ENCODE results near the gene COL23A1.
"Not testable (repeated sequence)": the region's sequence is repeated elsewhere in the genome, so short reads cannot be mapped to it uniquely, and the experiment has no call there.

Gene COL23A1

DNA sequence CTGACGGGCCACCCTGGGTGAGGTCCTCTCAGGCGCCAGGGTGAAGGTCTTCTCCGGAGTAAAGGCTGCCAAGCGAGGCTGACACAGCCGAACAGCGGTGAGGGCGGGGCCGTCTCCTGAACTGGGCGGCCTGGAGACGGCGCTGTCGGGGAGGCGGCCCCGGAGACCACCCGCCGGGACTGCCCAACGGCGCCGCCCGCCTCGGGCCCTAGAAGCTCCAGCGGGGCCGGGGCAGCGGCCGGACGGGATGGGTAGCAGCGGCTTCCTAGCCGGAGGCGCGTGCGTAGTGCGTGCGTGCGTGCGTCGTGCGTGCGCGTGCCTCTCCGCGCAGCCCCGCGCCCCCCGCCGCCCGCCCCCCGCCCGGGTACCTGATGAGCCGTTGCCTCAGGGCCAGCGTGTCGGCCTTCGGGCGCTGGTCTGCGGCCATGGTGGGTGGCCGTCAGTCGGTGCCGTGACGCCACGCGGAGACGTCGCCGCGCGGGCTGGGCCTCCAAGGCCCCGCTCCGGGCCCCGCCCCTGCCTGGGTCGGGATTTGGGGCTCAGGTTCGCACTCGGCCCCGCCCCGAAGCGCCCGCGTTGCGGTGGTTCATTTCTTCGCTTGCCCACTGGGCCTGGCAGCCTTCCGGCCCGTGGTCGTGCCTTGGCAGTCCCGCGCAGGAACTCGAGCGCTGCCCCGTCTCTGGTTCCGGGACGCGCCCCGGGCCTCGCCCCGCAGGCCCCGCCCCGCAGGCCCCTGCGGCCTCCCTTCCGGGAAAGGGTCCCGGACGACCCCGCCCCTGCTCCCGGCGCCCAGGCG lies 357.9 kb downstream of the COL23A1 start, which contains the start of gene PHYKPL:
Gene PHYKPL, minus strand, starts transcription at position 679 of the 796 bp plus-strand sequence. Its CDS starts 252 bp downstream, at position 427.
- DNase-seq, result peak; percentile 85 to 87

DNA sequence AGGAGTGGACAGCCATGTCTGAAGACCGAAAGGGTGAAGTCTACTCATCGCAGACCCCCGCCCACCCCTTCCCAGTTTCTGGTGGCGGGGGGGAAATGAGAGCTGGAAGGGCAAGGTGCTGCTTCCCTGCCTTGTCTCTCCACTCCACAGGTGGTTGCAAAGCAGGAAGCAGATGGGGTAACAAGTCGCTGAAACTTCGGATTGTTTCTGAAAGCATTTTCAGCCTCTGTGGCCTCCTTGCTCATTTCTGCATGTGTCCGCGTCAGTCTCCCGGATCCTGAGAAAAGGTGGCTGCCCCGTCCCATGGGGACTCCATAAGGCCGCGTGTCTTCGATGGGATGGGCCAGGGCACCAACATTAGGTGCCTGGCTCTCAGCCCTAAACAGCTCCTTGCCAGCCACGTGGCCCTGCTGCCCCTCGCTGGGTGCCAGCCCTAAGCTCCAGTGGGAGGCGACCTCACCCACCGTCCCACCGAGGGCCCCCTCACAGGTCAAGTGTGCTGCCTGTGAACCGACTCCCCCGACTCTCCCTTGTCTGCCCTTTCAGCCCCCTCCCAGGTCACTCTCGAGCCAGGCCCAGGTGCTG lies 358.6 kb downstream of the COL23A1 start:
- no peak for DNase-seq

DNA sequence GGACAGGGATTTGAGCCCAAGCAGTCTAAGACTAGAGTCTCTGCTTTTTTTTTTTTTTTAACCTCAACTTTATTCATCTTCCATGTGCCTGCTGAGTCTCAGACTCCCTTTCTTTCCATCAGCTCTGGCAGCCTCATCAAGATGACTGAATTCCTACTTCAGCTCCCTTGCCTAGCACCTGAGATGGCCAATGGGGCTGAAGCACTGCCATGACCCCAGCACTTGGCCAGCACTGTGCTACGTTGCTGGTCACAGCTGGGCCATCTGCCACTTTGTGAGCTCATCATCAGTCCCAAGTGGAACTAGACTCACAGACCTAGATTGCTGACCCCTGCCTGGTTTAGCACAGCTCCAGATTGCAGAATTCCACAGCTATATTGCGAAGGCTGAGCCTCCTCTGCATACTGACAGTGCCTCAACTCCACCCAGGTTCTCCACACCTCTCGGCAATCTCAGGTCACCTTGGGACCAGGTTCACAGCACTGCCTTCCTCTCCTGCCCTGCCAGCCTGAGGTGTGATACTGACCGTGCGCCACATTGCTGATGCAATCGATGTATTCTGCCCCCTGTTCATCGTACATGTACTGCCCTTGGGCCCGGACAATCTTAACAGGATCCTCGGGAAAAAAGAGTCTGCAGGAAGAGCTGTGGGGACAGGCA lies 359.2 kb downstream of the COL23A1 start:
- no peak for DNase-seq

DNA sequence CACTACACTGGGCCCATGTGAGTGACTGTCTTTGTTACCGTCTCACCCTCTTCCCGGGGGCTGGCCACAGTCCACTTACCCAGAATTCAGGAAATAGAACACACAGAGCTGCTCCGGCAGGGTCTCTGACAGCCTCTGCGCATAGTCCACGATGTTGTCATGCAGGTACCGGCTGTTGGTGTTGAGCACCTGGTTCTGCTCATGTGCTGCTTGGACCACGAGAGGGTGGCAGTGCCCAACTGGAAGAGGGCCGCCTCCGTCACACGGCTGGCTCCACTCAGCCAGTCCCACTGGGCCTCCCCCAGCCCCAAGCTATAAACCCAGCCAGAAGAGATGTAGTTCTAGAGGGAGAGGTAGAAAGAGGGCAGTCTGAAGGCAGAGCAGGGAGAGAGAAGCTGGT lies 360.3 kb downstream of the COL23A1 start:
- DNase-seq, result no peak

DNA sequence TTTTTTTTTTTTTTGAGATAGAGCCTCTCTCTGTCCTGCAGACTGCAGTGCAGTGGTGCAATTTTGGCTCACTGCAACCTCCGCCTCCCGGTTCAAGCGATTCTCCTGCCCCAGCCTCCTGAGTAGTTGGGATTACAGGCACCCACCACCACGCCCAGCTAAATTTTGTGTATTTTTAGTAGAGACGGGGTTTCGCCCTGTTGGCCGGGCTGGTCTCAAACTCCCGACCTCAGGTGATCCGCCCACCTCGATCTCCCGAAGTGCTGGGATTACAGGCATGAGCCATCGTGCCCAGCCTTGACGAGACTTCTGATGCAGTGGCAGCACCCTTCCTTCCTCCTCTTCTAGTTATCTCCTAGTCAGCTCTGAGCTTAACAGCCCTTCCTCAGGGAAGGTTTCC lies 361.1 kb downstream of the COL23A1 start:
- not testable (repeated sequence) for DNase-seq

DNA sequence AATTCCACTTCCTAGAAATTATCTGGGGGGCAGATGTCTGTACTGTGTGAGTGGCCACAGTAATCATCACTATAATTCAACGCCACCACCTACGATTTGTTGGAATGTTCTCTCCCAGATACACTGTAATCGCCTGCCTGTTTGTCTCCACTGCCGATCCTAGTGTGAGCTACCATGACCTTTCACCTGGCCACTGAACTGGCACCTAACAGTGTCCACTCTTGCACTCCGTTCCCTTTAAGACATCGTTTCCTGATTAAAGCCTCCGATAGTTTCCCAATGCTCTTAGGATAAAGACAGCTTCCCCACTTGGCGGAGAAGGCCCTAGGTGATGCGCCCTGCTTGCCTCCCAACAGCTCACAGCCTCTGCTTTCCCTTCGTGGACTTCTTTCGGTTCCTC lies 361.6 kb downstream of the COL23A1 start:
- DNase-seq, result no peak

DNA sequence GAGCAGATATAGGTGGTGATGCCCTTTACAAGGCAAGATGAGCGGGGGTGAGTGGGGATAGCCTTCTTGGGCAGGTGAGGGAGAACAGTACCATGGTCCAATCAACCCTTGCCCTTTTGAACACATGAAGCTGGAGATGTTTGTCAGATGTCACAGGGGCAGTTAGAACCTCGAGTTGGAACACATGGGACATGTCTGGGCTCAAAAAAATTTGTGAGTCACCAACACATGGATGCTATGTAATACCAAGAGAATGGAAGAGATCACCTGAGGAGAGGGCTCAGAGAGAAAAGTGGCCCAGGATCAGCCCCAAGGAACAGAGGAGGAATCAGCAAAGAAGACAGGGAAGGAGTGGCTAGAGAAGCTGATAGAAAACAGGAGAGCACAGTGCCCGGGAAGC lies 362.3 kb downstream of the COL23A1 start:
- DNase-seq, result no peak

DNA sequence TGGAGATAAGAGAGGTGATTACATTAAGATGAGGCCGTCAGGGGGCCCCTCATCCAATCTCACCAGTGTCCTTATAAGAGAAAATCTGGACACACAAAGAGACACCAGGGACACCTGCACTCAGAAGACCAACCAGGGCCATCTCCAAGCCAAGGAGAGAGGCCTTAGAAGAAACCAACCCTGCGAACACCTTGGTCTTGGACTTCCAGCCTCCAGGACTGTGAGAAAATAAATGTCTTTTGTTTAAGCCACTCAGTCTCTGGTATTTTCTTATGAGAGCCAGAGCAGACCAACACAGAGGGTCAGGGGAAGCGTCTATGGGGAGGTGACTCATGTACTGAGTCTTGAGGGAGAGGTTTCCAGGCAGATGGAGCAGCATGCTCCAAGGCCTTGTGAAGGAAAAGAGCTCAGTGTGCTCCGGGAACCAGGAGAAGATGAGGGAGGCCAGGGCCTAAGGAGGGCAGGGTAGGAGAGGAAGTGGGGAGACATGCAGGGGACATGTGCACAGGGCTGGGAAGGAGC lies 363.0 kb downstream of the COL23A1 start:
- DNase-seq, result no peak

DNA sequence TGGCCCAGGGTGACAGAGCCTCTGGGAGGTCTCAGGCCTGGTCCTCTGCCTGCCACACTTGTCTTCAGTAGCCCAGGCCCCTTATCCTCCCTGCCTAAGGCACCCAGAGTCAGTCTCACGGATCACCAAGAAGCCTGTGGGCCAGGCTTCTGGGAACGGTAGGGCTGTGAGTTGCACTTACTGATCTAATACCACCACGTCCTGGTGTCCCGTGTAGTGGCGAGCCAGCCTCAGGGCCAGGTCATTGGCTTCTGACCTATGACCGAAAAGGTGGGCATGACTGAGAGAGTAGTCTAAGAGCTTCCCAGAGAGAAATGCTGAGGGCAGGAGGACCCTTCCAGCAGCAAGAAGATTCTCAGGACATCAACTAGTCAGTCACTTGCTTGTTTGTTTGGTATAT lies 365.0 kb downstream of the COL23A1 start:
- no peak for DNase-seq

DNA sequence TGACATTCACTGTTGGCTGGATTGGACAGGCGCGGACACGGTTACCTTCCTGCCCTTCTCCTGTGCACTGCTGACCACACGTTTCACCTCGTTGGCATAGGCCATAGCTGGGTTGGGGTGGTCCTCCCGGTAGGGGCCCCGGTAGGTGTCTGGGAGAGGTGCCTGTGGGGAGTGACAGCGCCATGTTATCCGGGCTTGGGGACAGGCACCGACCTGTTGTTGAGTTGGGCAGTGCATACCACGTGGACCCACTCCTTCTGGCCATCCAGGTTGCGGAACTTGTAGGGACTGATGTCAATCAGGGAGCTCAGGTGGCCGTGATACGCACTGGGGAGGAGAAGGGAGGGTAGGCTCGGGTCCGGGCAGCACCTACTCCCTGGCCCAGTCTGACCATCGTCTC lies 365.8 kb downstream of the COL23A1 start:
- no peak for DNase-seq

DNA sequence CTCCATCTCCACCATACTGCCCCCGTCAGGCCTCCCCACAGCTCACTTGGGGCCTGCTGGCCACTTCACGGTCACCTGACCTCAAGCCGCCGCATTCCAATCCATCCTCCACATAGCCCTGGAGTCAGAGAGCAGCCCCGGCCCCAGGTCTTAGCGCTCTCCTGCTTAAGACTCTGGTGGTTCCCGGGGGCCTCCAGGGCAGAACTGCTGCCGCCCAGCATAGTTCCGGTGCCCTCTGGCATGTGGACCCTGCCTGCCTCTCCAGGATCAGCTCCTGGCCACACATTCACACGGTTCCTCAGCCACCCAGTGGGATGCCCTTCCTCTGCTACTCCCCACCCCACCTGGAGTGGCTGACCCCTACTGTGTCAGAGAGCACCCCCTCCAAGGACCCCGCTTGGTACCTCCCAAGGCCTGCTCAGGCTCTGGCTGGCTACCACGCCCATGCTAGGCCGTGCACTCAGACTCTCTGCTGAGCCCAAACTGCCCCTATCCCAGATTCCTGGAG lies 366.3 kb downstream of the COL23A1 start:
- DNase-seq, result no peak

DNA sequence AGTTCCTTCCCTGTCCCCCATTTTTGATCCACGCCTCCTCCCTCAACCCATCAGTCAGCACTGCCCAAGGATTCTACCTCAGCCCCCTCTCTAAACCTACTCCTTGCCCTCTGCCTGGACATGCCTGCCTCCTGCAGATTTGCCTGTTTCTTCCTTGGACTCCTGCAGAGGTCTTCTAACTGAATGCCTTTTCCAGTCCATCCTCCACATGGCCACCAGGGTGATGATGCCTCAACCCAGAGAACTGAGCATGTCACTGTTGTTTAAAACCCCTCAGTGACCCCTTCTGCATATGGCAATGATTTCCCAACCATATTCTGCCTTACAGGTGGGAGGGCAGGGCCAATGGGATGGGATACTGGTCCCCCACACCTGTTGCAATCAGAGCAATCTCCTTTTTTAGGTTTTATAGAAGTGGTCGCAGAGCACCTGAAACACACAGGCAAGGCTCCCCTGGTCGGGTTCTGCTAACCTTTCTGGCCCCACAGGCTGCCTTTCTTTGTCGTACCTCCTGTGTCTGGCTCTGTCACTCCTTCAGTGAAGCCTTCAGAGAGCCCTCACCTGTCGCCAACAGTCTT lies 366.9 kb downstream of the COL23A1 start:
- no peak for DNase-seq

DNA sequence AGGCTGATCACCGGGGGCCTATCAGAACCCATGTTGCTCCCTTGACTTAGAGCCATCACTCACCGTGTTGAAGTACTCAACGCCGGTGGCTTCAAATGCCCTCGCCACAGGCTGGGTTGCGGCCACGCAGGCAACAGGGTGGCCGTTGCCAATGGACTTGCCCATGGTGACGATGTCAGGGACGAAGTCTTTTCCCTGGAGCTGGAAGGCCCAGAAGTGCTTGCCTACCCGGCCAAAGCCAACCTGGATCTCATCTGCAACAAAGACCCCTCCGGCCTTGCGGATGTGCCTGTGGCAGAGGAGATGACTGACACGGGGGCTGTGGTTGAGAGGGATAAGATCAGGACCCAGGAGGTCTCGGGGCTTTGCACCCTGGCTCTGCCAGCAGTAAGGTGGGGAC lies 367.9 kb downstream of the COL23A1 start:
- no peak for DNase-seq

DNA sequence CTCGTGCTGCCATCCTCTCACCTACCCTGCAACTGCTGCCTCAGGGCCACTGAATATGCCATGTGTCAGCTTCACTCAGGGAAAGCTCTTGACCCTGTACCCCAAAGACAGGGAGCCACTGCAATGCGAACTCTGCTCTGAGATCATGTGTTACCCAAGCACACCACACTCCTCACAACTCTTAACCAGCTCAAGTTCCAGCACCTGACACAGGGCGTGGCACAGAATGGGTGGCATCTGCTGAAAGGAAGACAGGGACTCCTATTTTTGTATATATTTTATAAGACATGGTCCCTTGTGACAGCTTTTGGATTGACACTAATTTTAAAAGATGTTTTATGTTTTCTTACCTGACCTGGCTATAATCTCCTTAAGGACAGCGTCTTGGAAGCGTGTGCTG lies 368.3 kb downstream of the COL23A1 start:
- DNase-seq, result no peak

DNA sequence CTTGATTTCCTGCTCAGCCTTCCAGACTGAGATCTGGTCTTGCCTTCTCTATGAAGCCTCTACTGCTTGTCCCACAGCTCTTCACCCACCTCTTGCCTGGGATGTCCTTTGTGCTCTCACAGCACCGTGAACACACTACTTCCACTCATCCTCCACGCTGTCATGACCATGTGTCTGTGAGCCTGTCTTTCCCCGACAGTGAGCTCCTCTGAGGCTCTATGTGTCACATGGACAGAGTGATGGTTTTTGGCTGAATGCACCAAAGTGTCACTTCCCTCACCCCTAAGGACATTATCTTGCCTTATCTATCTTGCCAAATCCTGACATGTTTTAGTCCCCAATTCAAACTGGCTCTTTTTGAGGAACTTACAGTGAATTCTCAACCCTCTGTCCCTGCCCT lies 368.9 kb downstream of the COL23A1 start:
- DNase-seq, result no peak

DNA sequence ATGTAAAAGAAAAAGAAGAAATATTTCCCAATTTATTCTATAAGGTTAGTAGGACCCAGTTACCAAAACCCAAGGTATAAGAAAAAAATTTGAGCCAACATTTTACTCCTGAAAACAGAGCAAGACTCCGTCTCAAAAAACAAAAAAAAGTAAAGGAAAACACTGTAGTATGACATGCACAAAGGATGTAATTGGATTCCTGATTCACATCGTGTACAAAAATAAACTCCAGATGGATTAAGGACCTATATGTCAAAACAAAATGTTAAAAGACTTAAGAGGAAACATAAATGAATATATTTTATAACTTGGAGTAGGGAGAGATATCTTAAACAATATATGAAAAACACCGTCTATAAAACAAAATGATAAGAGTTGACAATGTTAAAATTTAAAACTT lies 371.4 kb downstream of the COL23A1 start:
- no peak for DNase-seq

DNA sequence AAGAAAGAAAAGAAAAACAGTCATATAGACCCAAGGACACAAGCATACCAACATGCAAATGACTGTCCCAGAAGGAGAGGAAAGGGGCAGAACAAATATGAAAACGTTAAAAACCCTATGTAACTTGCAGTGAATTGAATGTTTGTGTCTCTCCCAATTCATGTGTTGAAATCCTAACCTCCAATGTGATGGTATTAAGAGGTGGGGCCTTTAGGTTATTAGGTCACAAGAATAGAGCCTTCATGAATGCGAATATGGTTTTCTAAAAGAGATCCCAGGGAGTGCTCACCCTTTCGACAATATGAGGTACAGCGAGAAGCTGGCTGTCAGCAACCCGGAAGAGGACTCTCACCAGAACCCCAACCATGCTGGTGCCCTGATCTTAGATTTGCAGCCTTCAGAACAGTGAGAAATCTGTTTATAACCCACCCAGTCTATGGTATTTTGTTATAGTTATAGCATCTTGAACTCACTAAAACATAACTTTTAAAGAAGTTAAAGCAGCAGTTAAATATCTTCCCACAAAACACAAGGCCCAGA lies 371.9 kb downstream of the COL23A1 start:
- DNase-seq, result no peak

DNA sequence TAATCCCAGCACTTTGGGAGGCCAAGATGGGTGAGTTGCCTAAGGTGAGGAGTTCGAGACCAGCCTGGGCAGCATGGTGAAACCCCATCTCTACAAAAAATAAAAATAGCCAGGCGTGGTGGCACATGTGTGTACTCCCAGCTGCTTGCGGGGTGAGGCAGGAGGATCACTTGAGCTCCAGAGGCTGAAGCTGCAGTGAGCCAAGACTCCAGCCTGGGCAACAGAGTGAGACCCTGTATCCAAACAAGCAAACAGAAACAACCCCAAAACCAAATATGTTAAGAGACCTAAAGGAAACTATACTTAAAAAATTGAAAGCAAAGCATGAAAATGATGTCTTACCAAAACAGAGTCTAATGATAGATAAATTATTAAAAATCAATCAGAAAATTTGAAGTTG lies 373.4 kb downstream of the COL23A1 start:
- DNase-seq, result no peak

DNA sequence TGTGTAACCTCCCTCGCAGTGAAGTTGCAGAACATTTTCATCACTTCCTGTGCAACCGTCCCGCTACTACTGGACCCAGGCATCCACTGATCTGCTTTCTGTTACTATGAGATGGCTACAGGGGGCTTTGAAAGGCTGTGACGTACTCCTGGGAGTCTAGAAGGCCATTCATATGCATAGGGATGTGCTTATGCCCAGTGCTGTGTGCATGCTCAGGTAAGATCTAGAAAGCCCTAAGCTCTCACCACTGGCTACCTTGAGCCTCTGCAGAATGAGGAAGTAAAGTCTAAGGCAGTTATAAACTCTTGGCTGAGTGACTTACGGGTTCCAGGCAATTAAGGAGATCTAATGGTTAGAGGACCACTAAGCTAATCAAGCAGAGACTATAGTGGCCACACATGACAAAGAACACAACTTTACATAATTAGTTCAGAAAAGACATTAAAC lies 374.1 kb downstream of the COL23A1 start:
- DNase-seq, result no peak

DNA sequence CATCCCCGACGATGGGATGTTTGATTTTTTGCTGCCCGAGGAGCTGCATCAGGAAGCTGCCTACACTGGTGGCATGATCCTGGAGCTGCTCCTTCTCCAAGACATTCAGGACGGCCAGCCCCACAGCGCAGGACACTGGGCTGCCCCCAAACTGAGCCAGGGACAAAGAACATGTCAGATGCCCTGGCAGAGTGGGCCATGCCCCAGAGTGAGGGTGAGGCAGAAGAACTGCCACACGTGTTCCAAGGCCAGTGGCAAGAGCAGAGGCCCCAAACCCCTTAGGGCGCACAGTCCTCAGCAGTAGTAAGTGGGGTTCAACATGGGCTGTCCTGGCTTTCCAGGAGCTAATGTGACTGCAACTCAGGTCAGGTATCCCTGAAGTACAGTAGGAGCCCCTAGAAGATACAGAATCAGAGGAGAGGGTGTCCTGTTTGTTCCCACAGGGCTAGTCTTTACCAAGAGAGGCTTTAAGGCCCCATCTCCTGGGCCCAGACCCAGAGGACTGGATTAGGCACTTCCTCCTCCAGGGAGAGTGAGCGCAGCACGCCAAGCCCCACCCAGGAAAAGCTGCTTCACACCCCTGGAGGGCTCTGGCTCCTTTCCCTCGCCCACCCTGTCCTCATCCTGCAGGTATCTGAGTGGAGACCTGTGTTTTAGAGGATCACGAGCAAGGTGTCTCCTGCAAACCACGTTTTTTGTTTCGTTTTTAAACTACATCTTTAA lies 374.8 kb downstream of the COL23A1 start:
- DNase-seq, result no peak

DNA sequence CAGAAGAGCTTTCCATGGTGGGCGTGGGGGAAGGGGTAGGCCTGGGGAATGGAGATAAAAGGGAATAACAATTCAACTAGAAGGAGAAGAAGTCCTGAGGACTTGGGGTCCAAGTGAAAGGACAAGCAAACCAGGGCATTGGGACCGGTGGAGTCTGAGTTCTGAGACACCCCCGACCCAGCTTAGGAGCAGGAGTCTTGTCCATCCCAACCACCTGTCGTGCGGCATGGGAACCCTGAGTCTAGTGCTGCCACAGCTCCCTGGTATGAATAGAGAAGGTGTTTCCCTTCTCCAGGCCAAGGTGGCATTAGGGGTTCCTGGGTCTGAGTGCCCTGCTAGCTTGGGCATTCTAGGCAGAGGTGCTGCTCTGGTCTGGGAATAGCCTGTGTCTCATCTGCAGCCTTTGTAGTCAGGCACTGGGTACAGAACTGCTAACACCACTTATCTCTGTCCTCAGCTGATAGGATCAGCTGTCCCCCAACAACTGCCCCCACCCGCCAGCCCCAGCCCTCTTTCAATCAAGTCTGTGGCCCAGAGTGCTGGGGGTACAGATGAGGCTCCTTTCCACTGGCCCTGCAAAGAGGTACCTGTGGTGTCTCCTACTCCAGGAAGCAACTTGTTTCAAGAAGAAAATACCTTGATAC lies 375.9 kb downstream of the COL23A1 start:
- no peak for DNase-seq

DNA sequence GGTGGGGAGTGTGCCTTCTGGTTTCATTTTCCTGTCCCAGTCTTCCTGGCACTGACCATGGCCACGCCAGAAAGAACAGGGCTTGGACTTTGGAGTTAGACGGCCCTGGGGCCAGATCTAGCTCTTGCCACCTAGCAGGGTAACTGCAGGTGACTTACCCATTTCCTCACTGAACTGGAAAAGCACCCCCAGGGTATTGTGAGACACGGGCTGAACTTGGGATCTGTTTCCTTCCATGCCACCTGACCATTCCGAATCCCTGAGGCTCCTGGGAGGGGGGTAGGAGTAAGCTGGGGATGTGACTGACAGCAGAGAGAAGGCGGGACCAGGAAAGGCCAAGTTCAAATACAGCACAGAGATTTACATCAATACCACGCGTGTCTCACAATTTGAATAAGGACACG lies 376.4 kb downstream of the COL23A1 start:
- no peak for DNase-seq

All from activated T-cell treated with anti-CD3 and anti-CD28 coated beads, Interleukin-2, amount 50 U/mL, for 48 hours (primary cell).